ENCODE measurements around the gene RHAG. TPM values are rescaled to one million over a fixed set of nuclear protein-coding genes. Genes with fewer than 3 reads are reported as not detected.

RHAG gene
- total and polyA plus RNA-seq, 2 donors (not counting 1 experiment from before 2014, with no cell fraction given) = not detected

- Mint-ChIP-seq H3K4me3 (no peak overlapping the region), H3K27ac (no peak overlapping the region), H3K9me3 (ENCODE audit: insufficient read depth) (no peaks in the 10 kb centered on the region), H3K4me1 (no peaks in the 10 kb centered on the region), H3K27me3 (peaks cover 2% of the 10 kb centered on the region)
- no peak overlapping the region for H3K4me2 ChIP-seq (replicated peaks; ENCODE audit: low read depth, low read length, poor library complexity, severe bottlenecking)
- no peak overlapping the region for H3K9ac ChIP-seq (ENCODE audit: low read length)
- no peaks in the 10 kb centered on the region for H3K36me3 ChIP-seq (replicated peaks in 1 of 2; ENCODE audit: control extremely low read depth in 1 of 2, control insufficient read depth in 1 of 2, extremely low read depth in 1 of 2, insufficient read depth in 2 of 2, low read length in 1 of 2)
- no peak for TF ChIP-seq CTCF (IDR thresholded peaks at IDR 0.05)
- TF ChIP-seq EZH2 (IDR thresholded peaks at IDR 0.05; ENCODE audit: borderline replicate concordance, insufficient read depth, low read depth, low read length, poor library complexity, severe bottlenecking) = no peak
- no CpG with 5 or more reads among the region's 2 CpGs for WGBS (ENCODE audit: insufficient coverage)
- intact Hi-C loops (cut with micrococcal nuclease) = no loop called here
- no peak overlapping the region for H2AFZ ChIP-seq (ENCODE audit: insufficient read depth, low read depth, low read length, poor library complexity, severe bottlenecking)
- POLR2A ChIA-PET = no interaction called here
- ATAC-seq (ENCODE audit: low read depth) = no peak
- no peaks in the 10 kb centered on the region for H3K9me3 ChIP-seq (ENCODE audit: control extremely low read depth in 1 of 3, control insufficient read depth in 2 of 3, insufficient read depth in 1 of 3, low read length in 2 of 3)
- no peak for DNase-seq
- H3K79me2 ChIP-seq (ENCODE audit: control insufficient read depth, insufficient read depth, low read length) = no peaks in the 10 kb centered on the region
- CTCF ChIA-PET = no interaction called here
- H3K4me1 ChIP-seq (ENCODE audit: control insufficient read depth in 2 of 2, insufficient read depth in 2 of 2, low read length in 2 of 2) = no peaks in the 10 kb centered on the region
- no peaks in the 10 kb centered on the region for H4K20me1 ChIP-seq (ENCODE audit: control insufficient read depth, insufficient read depth, low read length, poor library complexity, severe bottlenecking)
- no peak overlapping the region for H3K27ac ChIP-seq (ENCODE audit: low read length in 2 of 2)
- no peak overlapping the region for H3K4me3 ChIP-seq (ENCODE audit: control extremely low read depth in 1 of 5, extremely low read depth in 1 of 5, insufficient read depth in 1 of 5, low read depth in 2 of 5, low read length in 4 of 5)
- no peaks in the 10 kb centered on the region for H3K27me3 ChIP-seq (replicated peaks in 1 of 4; ENCODE audit: control extremely low read depth in 1 of 4, control insufficient read depth in 3 of 4, insufficient read depth in 4 of 4, low read length in 3 of 4)
Measured at GRCh38 chr6:49565261-49565660, 71.4 kb downstream of the RHAG start.

GRCh38 chr6:49564552-49564951, 72.1 kb downstream of the RHAG start:
- Histone ChIP-seq H3K9ac (ENCODE audit: low read length) (no peak overlapping the region), H4K20me1 (ENCODE audit: control insufficient read depth, insufficient read depth, low read length, poor library complexity, severe bottlenecking) (no peaks in the 10 kb centered on the region), H3K4me2 (replicated peaks; ENCODE audit: low read depth, low read length, poor library complexity, severe bottlenecking) (no peak overlapping the region), H3K27me3 (replicated peaks in 1 of 4; ENCODE audit: control extremely low read depth in 1 of 4, control insufficient read depth in 3 of 4, insufficient read depth in 4 of 4, low read length in 3 of 4) (peaks cover 0 to 2% (median 0%) of the 10 kb centered on the region in 4 experiments), H3K4me1 (ENCODE audit: control insufficient read depth in 2 of 2, insufficient read depth in 2 of 2, low read length in 2 of 2) (no peaks in the 10 kb centered on the region), H2AFZ (ENCODE audit: insufficient read depth, low read depth, low read length, poor library complexity, severe bottlenecking) (no peak overlapping the region), H3K9me3 (ENCODE audit: control extremely low read depth in 1 of 3, control insufficient read depth in 2 of 3, insufficient read depth in 1 of 3, low read length in 2 of 3) (no peaks in the 10 kb centered on the region), H3K4me3 (ENCODE audit: control extremely low read depth in 1 of 5, extremely low read depth in 1 of 5, insufficient read depth in 1 of 5, low read depth in 2 of 5, low read length in 4 of 5) (no peak overlapping the region), H3K36me3 (replicated peaks in 1 of 2; ENCODE audit: control extremely low read depth in 1 of 2, control insufficient read depth in 1 of 2, extremely low read depth in 1 of 2, insufficient read depth in 2 of 2, low read length in 1 of 2) (no peaks in the 10 kb centered on the region), H3K27ac (ENCODE audit: low read length in 2 of 2) (no peak overlapping the region), H3K79me2 (ENCODE audit: control insufficient read depth, insufficient read depth, low read length) (no peaks in the 10 kb centered on the region)
- no peak for DNase-seq
- Mint-ChIP-seq H3K4me1 (no peaks in the 10 kb centered on the region), H3K27ac (no peak overlapping the region), H3K9me3 (ENCODE audit: insufficient read depth) (no peaks in the 10 kb centered on the region), H3K27me3 (peaks cover 2% of the 10 kb centered on the region), H3K4me3 (no peak overlapping the region)
- TF ChIP-seq EZH2 (IDR thresholded peaks at IDR 0.05; ENCODE audit: borderline replicate concordance, insufficient read depth, low read depth, low read length, poor library complexity, severe bottlenecking) (no peak), CTCF (IDR thresholded peaks at IDR 0.05) (no peak)
- no CpG with 5 or more reads among the region's 1 CpG for WGBS (ENCODE audit: insufficient coverage)
- intact Hi-C loops (cut with micrococcal nuclease) = no loop called here
- POLR2A ChIA-PET = no interaction called here
- CTCF ChIA-PET = no interaction called here
- ATAC-seq (ENCODE audit: low read depth) = no peak

Data from B cell (primary cell).